ENCODE data around the gene PTCD2.

GRCh38 chr5:72383280-72383679, 63.1 kb downstream of the PTCD2 start:
- no peak for TF ChIP-seq POLR2AphosphoS5 (IDR thresholded peaks at IDR 0.05)
- no peak for TF ChIP-seq CTCF (IDR thresholded peaks at IDR 0.05)
